ENCODE measurements around the gene NUDT19. TPM values are rescaled to one million over a fixed set of nuclear protein-coding genes. Genes with fewer than 3 reads are reported as not detected.

Gene NUDT19
- total and polyA plus RNA-seq, 10 of the 15 experiments (the other 5 are each of a cell fraction or from before 2014, with no cell fraction given) = 8.5 to 31.0 (median 17.0) TPM

DNA sequence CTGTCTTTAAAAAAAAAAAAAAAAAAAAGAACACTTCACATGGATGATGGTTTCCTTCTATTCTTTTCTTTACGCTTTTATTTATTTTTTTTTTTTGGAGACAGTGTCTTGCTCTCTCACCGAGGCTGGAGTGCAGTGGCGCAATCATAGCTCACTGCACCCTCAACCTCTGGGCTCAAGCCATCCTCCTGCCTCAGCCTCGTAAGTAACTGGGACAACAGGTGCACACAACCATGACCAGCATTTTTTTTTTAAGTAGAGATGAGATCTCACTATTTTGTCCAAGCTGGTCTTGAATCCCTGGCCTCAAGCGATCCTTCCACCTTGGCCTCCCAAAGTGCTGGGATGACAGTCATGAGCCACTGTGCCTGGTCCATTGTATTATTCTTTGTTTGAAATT, 41.0 kb upstream of the NUDT19 start:
- Histone ChIP-seq H3K4me1 (ENCODE audit: control insufficient read depth, insufficient read depth, low read length) (peaks cover 3% of the 10 kb centered on the region), H3K9ac (ENCODE audit: control insufficient read depth, insufficient read depth, low read length) (no peak overlapping the region), H3K79me2 (ENCODE audit: control insufficient read depth, insufficient read depth, low read length) (no peaks in the 10 kb centered on the region), H3K9me3 (replicated peaks; ENCODE audit: control insufficient read depth, insufficient read depth, low read length) (no peaks in the 10 kb centered on the region), H3K4me3 (no peak overlapping the region), H3K27me3 (replicated peaks in 1 of 2; ENCODE audit: control insufficient read depth in 2 of 2, insufficient read depth in 2 of 2, low read length in 1 of 2) (no peaks in the 10 kb centered on the region), H4K20me1 (ENCODE audit: control insufficient read depth, insufficient read depth) (no peaks in the 10 kb centered on the region), H2AFZ (ENCODE audit: control insufficient read depth, low read depth, low read length) (no peak overlapping the region), H3K4me2 (ENCODE audit: control insufficient read depth, insufficient read depth) (no peak overlapping the region), H3K27ac (ENCODE audit: control insufficient read depth, insufficient read depth) (no peak overlapping the region), H3K36me3 (ENCODE audit: control insufficient read depth in 2 of 2, insufficient read depth in 2 of 2, low read length in 1 of 2) (peaks cover 16 to 24% of the 10 kb centered on the region in 2 experiments)
- ATAC-seq (no peak), FAIRE-seq (no peak), DNase-seq (ENCODE audit: low read depth, low spot score) (no peak)
- no TSS peak for BruUV-seq (replicated peaks)
- in situ Hi-C loops (cut with MboI) (no loop called here), intact Hi-C loops (cut with micrococcal nuclease; ENCODE audit: unreplicated experiment) (no loop called here)
- TF ChIP-seq POLR2A (IDR thresholded peaks at IDR 0.05; ENCODE audit: low read depth, low read length) (no peak), HDAC6 (IDR thresholded peaks at IDR 0.05; ENCODE audit: unreplicated experiment) (no peak), NFYB (IDR thresholded peaks at IDR 0.05; ENCODE audit: insufficient read depth, low read depth, low read length) (no peak), RAD21 (IDR thresholded peaks at IDR 0.05; ENCODE audit: insufficient read depth, low read depth, low read length) (no peak), SRF (IDR thresholded peaks at IDR 0.05; ENCODE audit: low read depth in 2 of 2, low read length in 2 of 2) (no peak), KAT2A (conservative IDR thresholded peaks at IDR 0.05; ENCODE audit: control insufficient read depth, low read depth, low read length) (no peak), SPI1 (IDR thresholded peaks at IDR 0.05; ENCODE audit: borderline replicate concordance, insufficient read depth, low read depth, low read length) (no peak), CBX3 (IDR thresholded peaks at IDR 0.05; ENCODE audit: borderline replicate concordance, low read depth) (no peak), SMC3 (IDR thresholded peaks at IDR 0.05; ENCODE audit: borderline replicate concordance, low read length) (no peak), RUNX3 (IDR thresholded peaks at IDR 0.05; ENCODE audit: low read length) (no peak), SUPT20H (IDR thresholded peaks at IDR 0.05; ENCODE audit: borderline replicate concordance, control insufficient read depth, low read depth, low read length) (no peak)
- TF ChIP-seq, protein P1, sequence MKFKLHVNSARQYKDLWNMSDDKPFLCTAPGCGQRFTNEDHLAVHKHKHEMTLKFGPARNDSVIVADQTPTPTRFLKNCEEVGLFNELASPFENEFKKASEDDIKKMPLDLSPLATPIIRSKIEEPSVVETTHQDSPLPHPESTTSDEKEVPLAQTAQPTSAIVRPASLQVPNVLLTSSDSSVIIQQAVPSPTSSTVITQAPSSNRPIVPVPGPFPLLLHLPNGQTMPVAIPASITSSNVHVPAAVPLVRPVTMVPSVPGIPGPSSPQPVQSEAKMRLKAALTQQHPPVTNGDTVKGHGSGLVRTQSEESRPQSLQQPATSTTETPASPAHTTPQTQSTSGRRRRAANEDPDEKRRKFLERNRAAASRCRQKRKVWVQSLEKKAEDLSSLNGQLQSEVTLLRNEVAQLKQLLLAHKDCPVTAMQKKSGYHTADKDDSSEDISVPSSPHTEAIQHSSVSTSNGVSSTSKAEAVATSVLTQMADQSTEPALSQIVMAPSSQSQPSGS (IDR thresholded peaks at IDR 0.05; ENCODE audit: low read length) = no peak
- TF ChIP-seq, protein P2, sequence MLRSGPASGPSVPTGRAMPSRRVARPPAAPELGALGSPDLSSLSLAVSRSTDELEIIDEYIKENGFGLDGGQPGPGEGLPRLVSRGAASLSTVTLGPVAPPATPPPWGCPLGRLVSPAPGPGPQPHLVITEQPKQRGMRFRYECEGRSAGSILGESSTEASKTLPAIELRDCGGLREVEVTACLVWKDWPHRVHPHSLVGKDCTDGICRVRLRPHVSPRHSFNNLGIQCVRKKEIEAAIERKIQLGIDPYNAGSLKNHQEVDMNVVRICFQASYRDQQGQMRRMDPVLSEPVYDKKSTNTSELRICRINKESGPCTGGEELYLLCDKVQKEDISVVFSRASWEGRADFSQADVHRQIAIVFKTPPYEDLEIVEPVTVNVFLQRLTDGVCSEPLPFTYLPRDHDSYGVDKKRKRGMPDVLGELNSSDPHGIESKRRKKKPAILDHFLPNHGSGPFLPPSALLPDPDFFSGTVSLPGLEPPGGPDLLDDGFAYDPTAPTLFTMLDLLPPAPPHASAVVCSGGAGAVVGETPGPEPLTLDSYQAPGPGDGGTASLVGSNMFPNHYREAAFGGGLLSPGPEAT (IDR thresholded peaks at IDR 0.05; ENCODE audit: low read depth) = no peak
- TF ChIP-seq, protein P3, sequence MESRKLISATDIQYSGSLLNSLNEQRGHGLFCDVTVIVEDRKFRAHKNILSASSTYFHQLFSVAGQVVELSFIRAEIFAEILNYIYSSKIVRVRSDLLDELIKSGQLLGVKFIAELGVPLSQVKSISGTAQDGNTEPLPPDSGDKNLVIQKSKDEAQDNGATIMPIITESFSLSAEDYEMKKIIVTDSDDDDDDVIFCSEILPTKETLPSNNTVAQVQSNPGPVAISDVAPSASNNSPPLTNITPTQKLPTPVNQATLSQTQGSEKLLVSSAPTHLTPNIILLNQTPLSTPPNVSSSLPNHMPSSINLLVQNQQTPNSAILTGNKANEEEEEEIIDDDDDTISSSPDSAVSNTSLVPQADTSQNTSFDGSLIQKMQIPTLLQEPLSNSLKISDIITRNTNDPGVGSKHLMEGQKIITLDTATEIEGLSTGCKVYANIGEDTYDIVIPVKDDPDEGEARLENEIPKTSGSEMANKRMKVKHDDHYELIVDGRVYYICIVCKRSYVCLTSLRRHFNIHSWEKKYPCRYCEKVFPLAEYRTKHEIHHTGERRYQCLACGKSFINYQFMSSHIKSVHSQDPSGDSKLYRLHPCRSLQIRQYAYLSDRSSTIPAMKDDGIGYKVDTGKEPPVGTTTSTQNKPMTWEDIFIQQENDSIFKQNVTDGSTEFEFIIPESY (IDR thresholded peaks at IDR 0.05) = no peak
- TF ChIP-seq, protein P4, sequence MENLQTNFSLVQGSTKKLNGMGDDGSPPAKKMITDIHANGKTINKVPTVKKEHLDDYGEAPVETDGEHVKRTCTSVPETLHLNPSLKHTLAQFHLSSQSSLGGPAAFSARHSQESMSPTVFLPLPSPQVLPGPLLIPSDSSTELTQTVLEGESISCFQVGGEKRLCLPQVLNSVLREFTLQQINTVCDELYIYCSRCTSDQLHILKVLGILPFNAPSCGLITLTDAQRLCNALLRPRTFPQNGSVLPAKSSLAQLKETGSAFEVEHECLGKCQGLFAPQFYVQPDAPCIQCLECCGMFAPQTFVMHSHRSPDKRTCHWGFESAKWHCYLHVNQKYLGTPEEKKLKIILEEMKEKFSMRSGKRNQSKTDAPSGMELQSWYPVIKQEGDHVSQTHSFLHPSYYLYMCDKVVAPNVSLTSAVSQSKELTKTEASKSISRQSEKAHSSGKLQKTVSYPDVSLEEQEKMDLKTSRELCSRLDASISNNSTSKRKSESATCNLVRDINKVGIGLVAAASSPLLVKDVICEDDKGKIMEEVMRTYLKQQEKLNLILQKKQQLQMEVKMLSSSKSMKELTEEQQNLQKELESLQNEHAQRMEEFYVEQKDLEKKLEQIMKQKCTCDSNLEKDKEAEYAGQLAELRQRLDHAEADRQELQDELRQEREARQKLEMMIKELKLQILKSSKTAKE (IDR thresholded peaks at IDR 0.05; ENCODE audit: low read depth, poor library complexity, severe bottlenecking) = no peak
- WGBS (ENCODE audit: insufficient coverage, insufficient replicate concordance, low lambda C conversion rate, missing lambda C conversion rate) = 80% methylated on average over 3 of the region's 5 CpGs
- ChIA-PET POLR2A (no interaction called here), RAD21 (ENCODE audit: unreplicated experiment) (no interaction called here), CTCF (no interaction called here), SMC1A (ENCODE audit: uncharacterized antibody, unreplicated experiment) (no interaction called here)
